NCI-H524 treated with DMSO at 0.1 percent for 48 hours (cell line): ENCODE measurements around the gene ECE2.

Experiments
- DNase-seq: peaks from one replicate; lab custom pipeline; 2025; lab: John Stamatoyannopoulos, UW

Gene ECE2

DNA sequence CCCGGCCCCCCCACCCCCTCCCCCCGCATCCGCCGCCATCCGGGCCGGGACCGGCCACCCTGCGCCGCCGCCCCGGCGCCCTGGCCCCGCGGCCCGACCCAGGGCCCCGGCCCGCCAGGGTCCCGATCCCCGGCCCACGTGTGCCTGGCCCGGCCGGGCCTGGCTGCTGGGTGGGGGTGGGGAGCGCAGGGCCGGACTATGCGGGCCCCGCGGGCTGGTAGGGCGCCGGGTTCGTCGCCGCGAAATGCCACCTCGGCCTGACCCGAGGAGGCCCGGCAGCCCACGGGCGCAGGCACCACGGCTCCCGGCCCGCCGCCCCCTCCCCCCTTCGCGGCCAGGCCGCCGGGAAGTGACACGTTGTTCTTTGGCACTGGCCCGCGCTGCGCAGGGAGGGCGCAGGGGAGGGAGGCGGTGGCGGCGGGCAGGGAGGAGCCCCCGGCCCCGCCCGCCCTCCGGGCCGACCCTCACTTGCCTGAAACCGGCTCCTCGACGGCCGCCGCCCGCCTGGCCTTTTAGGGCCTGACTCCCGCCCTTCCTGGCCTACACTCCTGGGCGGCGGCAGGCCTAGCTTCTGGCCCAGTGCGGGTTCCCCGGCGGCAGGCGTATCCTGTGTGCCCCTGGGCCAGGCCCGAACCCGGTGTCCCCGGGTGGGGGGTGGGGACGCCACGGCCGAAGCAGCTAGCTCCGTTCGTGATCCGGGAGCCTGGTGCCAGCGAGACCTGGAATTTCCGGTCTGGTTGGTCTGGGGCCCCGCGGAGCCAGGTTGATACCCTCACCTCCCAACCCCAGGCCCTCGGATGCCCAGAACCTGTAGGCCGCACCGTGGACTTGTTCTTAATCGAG lies 39.1 kb downstream of the ECE2 start:
- DNase-seq = no peak

DNA sequence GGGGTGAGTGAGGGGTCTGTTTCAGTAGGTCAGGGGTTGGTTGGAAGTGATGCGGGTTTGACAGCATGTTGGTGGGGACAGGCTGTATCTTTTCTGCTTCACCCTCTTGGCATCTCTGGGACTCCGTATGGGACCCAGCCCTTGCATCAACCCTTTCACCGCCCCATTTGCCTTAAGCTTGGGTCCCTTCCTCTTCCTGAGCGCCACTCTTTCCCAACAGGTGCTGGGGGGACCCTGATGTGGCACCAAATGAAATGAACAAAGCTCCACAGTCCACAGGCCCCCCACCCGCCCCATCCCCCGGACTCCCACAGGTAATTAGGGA lies 39.7 kb downstream of the ECE2 start:
- DNase-seq = no peak

DNA sequence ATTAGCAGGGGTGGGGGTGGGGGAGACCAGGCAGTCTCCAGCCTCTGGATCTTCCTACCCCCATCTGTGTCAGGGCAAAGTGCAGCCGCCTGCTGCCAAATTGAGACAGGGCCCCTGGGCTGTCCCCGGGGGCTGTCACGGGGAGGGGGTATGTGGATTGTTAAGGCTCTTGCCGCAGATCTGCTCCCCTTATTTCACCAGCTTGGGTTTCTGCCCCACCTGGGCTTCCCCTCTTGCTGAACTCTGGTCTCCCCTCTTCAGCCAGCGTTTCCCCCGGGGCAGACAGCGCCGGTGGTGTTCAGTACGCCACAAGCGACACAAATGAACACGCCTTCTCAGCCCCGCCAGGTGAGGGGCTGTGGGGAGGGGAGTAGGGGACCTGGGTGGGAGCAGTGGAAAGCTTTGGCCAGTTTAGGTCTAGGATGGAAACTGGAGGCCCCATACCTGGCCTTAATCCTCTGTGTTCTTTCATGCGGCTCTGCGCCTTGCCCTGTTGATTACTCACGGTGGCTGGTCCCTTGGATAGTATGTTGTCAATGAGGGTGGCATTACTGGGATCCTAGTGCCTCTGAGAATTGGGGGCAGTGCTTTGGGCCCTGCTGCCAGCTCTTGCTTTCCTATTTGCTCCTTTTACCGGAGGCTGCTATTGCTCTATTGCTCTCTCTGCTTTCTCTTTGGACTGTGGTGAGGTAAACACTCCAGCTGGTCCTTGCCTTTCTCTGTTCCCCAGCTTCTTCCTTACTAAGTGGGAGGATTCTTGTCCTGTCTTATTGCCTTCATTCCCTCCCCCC lies 40.2 kb downstream of the ECE2 start:
- no peak for DNase-seq

GRCh38 chr3:184316792-184317191 lies 41.0 kb downstream of the ECE2 start:
- DNase-seq = no peak

- DNase-seq = no peak
Observed at GRCh38 chr3:184317201-184317600, 41.4 kb downstream of the ECE2 start.

- DNase-seq = no peak
Observed at GRCh38 chr3:184320104-184320445, 44.3 kb downstream of the ECE2 start.

GRCh38 chr3:184321666-184322065 lies 45.8 kb downstream of the ECE2 start:
- no peak for DNase-seq

DNA sequence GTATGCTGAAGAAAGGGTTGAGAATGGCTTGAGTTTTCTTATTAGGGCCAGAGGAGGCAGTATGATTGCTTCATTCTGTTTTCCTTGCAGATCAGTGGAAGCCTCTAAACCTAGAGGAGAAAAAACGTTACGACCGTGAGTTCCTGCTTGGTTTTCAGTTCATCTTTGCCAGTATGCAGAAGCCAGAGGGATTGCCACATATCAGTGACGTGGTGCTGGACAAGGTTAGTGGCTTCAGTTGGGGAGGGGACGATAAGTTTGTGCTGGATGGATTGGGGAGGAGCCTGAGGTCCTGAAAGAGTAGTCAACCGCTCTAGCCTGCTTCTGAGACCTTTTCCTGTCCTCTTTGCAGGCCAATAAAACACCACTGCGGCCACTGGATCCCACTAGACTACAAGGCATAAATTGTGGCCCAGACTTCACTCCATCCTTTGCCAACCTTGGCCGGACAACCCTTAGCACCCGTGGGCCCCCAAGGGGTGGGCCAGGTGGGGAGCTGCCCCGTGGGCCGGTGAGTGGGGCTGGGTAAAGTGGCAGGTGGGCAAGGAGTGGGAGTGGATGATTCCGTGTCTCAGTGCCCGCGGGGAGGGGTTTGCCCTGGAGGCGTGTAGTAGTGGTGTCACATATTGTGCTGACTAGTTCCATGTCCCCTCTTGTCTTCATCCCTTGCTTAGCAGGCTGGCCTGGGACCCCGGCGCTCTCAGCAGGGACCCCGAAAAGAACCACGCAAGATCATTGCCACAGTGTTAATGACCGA lies 47.1 kb downstream of the ECE2 start:
- DNase-seq = no peak

DNA sequence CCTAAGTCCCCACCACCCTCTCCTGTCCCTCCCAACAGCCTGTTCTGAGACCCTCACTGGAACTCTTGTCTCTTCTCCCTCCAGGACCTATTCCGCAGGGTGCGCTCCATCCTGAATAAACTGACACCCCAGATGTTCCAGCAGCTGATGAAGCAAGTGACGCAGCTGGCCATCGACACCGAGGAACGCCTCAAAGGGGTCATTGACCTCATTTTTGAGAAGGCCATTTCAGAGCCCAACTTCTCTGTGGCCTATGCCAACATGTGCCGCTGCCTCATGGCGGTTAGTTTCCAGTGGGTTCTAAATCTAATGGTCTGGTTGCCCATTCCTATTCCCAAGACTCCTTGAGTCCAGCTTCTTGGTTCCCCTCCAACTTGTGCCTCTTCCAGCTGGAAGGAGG lies 47.9 kb downstream of the ECE2 start:
- no peak for DNase-seq

GRCh38 chr3:184325269-184325668 lies 49.4 kb downstream of the ECE2 start:
- no peak for DNase-seq

GRCh38 chr3:184325715-184326369 lies 50.0 kb downstream of the ECE2 start:
- DNase-seq = no peak

- DNase-seq = no peak
Observed at GRCh38 chr3:184327171-184327570, 51.3 kb downstream of the ECE2 start.

DNA sequence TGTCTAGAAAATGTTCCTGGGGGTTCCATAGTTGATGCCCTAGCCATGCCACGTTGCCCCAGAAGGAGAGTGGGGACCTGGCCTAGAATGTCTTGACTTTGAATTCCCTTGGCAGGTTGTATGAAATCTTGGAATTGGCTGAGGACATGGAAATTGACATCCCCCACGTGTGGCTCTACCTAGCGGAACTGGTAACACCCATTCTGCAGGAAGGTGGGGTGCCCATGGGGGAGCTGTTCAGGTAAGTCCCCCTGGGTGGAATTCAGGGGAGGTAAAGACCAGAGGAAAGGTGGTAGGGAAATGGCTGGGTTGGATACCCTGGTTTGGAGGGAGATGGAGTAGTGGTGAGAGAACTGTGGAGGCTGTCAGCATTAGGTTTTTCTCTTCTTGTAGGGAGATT lies 52.7 kb downstream of the ECE2 start:
- DNase-seq = no peak

GRCh38 chr3:184332370-184333090 lies 56.7 kb downstream of the ECE2 start:
- no peak for DNase-seq

- no peak for DNase-seq
Observed at GRCh38 chr3:184333190-184333589, 57.4 kb downstream of the ECE2 start.

GRCh38 chr3:184333700-184334099 lies 57.9 kb downstream of the ECE2 start:
- no peak for DNase-seq

DNA sequence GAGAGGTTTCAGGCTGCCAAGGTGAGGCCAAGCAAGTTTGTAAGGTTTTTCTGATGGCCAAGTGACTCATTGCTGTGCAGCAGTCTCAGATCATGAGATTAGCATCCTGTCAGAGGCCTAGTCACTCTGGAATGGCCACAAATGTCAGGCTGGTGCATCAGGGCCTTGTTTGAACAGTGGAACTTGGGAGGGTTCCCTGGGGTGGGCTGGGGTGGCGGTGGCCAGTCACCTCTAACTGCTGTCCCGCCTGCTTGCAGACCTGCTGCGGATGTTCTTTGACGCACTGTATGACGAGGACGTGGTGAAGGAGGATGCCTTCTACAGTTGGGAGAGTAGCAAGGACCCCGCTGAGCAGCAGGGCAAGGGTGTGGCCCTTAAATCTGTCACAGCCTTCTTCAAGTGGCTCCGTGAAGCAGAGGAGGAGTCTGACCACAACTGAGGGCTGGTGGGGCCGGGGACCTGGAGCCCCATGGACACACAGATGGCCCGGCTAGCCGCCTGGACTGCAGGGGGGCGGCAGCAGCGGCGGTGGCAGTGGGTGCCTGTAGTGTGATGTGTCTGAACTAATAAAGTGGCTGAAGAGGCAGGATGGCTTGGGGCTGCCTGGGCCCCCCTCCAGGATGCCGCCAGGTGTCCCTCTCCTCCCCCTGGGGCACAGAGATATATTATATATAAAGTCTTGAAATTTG lies 58.8 kb downstream of the ECE2 start:
- no peak for DNase-seq

GRCh38 chr3:184335291-184335660 lies 59.5 kb downstream of the ECE2 start:
- no peak for DNase-seq

GRCh38 chr3:184335661-184336546 lies 60.1 kb downstream of the ECE2 start:
- DNase-seq = peak; percentile 22
